ENCODE measurements around the gene TSPAN9. TPM values are rescaled to one million over a fixed set of nuclear protein-coding genes. Genes with fewer than 3 reads are reported as not detected.

Gene TSPAN9
- total and polyA plus RNA-seq, 9 of the 15 experiments (the other 6 are each of a cell fraction or from before 2014, with no cell fraction given): 0.23 to 2.1 (median 0.60) TPM; not detected in 2

- Histone ChIP-seq H3K9ac (ENCODE audit: insufficient read depth in 1 of 2, low read depth in 2 of 2, low read length in 2 of 2) (no peak overlapping the region), H3K4me2 (ENCODE audit: insufficient read depth, low read length) (no peak overlapping the region), H3K4me3 (no peak overlapping the region), H3K79me2 (ENCODE audit: control insufficient read depth, insufficient read depth, low read length) (no peaks in the 10 kb centered on the region), H4K20me1 (replicated peaks; ENCODE audit: control insufficient read depth, insufficient read depth, low read length) (no peaks in the 10 kb centered on the region), H3K36me3 (ENCODE audit: control insufficient read depth, insufficient read depth, low read length) (no peaks in the 10 kb centered on the region), H3K4me1 (replicated peaks in 1 of 2; ENCODE audit: control insufficient read depth in 2 of 2, insufficient read depth in 2 of 2, low read length in 2 of 2) (no peaks in the 10 kb centered on the region), H3K27ac (ENCODE audit: extremely low read depth, low read depth, low read length) (no peak overlapping the region), H2AFZ (ENCODE audit: low read depth, low read length) (no peak overlapping the region), H3K27me3 (ENCODE audit: control insufficient read depth in 2 of 2, insufficient read depth in 2 of 2, low read length in 2 of 2) (peaks cover 0 to 43% of the 10 kb centered on the region in 2 experiments; a peak in 2 of 5 replicates), H3K9me1 (ENCODE audit: control insufficient read depth, insufficient read depth, low read length) (no peaks in the 10 kb centered on the region), H3K9me3 (replicated peaks; ENCODE audit: control insufficient read depth, insufficient read depth, low read depth, low read length) (no peaks in the 10 kb centered on the region)
- intact Hi-C loops (cut with micrococcal nuclease) (no loop called here), in situ Hi-C loops (cut with MboI) (no loop called here)
- no peak for TF ChIP-seq CREB3L1 (IDR thresholded peaks at IDR 0.05; ENCODE audit: borderline replicate concordance, low read depth)
- TF ChIP-seq ASH1L (IDR thresholded peaks at IDR 0.05; ENCODE audit: borderline replicate concordance, low read depth, partially characterized antibody): no peak
- no peak for TF ChIP-seq PCBP2 (IDR thresholded peaks at IDR 0.05; ENCODE audit: low read depth, low read length, poor library complexity, severe bottlenecking)
- no peak for TF ChIP-seq ZNF639 (CRISPR knock-in tag; conservative IDR thresholded peaks at IDR 0.05 in 1 of 2, IDR thresholded peaks at IDR 0.05 in 1 of 2)
- no peak for TF ChIP-seq GATAD2A (IDR thresholded peaks at IDR 0.05)
- no peak for TF ChIP-seq U2AF2 (optimal IDR thresholded peaks at IDR 0.05; ENCODE audit: low read depth, low read length)
- TF ChIP-seq HCFC1 (IDR thresholded peaks at IDR 0.05; ENCODE audit: low read depth, low read length): no peak
- TF ChIP-seq NFRKB (IDR thresholded peaks at IDR 0.05; ENCODE audit: low read depth): no peak
- TF ChIP-seq STAT5A (IDR thresholded peaks at IDR 0.05; ENCODE audit: borderline replicate concordance, low read length): no peak
- no peak for TF ChIP-seq ZNF282 (CRISPR knock-in tag; IDR thresholded peaks at IDR 0.05)
- no peak for TF ChIP-seq E4F1 (CRISPR knock-in tag; IDR thresholded peaks at IDR 0.05; ENCODE audit: borderline replicate concordance)
- TF ChIP-seq ZFP1 (CRISPR knock-in tag; IDR thresholded peaks at IDR 0.05): no peak
- TF ChIP-seq NR4A1 (CRISPR knock-in tag; IDR thresholded peaks at IDR 0.05): no peak
- no peak for TF ChIP-seq NR4A1 (tag; IDR thresholded peaks at IDR 0.05)
- no peak for TF ChIP-seq HDAC8 (tag; IDR thresholded peaks at IDR 0.05)
- TF ChIP-seq MTA3 (IDR thresholded peaks at IDR 0.05; ENCODE audit: borderline replicate concordance): no peak
- TF ChIP-seq ZNF41 (CRISPR knock-in tag; conservative IDR thresholded peaks at IDR 0.05): no peak
- no peak for TF ChIP-seq ARNT (IDR thresholded peaks at IDR 0.05)
- DNase-seq (ENCODE audit: extremely low read depth in 1 of 4, low spot score in 3 of 4): no peak
- no TSS peak for BruUV-seq (replicated peaks)
- 0% methylated on average over 7 of the region's 19 CpGs for WGBS (ENCODE audit: insufficient coverage, low coverage, missing lambda C conversion rate)
- ChIA-PET CTCF (ENCODE audit: low intra/inter-chr PET ratio) (no interaction called here), POLR2A (no interaction called here)
- no peak for FAIRE-seq
- ATAC-seq: no peak
Measured at GRCh38 chr12:3283137-3283680, 206.0 kb downstream of the TSPAN9 start.

Data from K562 (cell line).